Keratinocyte (primary cell): Measurements from ENCODE around the gene BFSP1.

Experiments
- CTCF ChIP-seq, 3 experiments: IDR thresholded peaks in 1 of 3; conservative IDR thresholded peaks in 1 of 3; optimal IDR thresholded peaks in 1 of 3; 2 replicates in 2 of 3; 3 replicates in 1 of 3; pipeline versions ENCODE3 to v1.5.1; 2011; ENCODE audit warnings: low read length in 3 of 3, mild to moderate bottlenecking in 3 of 3, moderate library complexity in 2 of 3, control low read depth in 1 of 3, inconsistent platforms in 1 of 3; ENCODE audit not compliant: insufficient read depth in 2 of 3; ENCODE audit errors: extremely low read depth in 1 of 3
- EZH2 ChIP-seq: IDR thresholded peaks from one replicate; pipeline ENCODE4 v1.6.1; 2012; ENCODE audit warnings: inconsistent platforms, mild to moderate bottlenecking, low read length, moderate library complexity

GRCh38 chr20:17468073-17468840 lies 62.9 kb downstream of the BFSP1 start:
- no peak for TF ChIP-seq CTCF (optimal IDR thresholded peaks at IDR 0.05 in 1 of 3, IDR thresholded peaks at IDR 0.05 in 1 of 3, conservative IDR thresholded peaks at IDR 0.05 in 1 of 3; ENCODE audit: extremely low read depth in 1 of 3, insufficient read depth in 2 of 3, low read length in 3 of 3)
- TF ChIP-seq EZH2: no peak
